Hepatocyte (in vitro differentiated cells): ENCODE measurements around the gene OR2Y1. TPM values are rescaled to one million over a fixed set of nuclear protein-coding genes. Genes with fewer than 3 reads are reported as not detected.

Source experiments
- DNase-seq: peaks from one replicate; pipeline ENCODE4 v3.0.0-alpha.2; 2016; ENCODE audit warnings: low spot score
- H2AFZ ChIP-seq: fragments of 200-600 bp; sonication (generic); 2 replicates; pipeline ENCODE4 v1.6.0; 2016; ENCODE audit warnings: antibody characterized with exemption, mild to moderate bottlenecking
- H3K27ac ChIP-seq: fragments of 200-600 bp; sonication (generic); 2 replicates; pipeline ENCODE4 v1.5.1; 2016; ENCODE audit warnings: mild to moderate bottlenecking
- H3K27me3 ChIP-seq: fragments of 200-600 bp; sonication (generic); 2 replicates; pipeline ENCODE4 v1.6.1; 2016
- H3K36me3 ChIP-seq: fragments of 200-600 bp; sonication (generic); replicated peaks from 2 replicates; pipeline ENCODE4 v1.5.1; 2016; ENCODE audit warnings: low read depth; ENCODE audit not compliant: insufficient read depth
- H3K4me1 ChIP-seq: fragments of 200-600 bp; sonication (generic); 2 replicates; pipeline ENCODE4 v1.5.1; 2016; ENCODE audit warnings: mild to moderate bottlenecking, moderate library complexity; ENCODE audit not compliant: insufficient read depth
- H3K4me2 ChIP-seq: fragments of 200-600 bp; sonication (generic); 2 replicates; pipeline ENCODE4 v1.6.0; 2016
- H3K4me3 ChIP-seq: fragments of 200-600 bp; sonication (generic); 2 replicates; pipeline ENCODE4 v1.5.1; 2016; ENCODE audit warnings: mild to moderate bottlenecking
- H3K79me2 ChIP-seq: fragments of 200-600 bp; sonication (generic); 2 replicates; pipeline ENCODE4 v1.6.0; 2017; ENCODE audit warnings: mild to moderate bottlenecking
- H3K9me2 ChIP-seq: fragments of 200-600 bp; sonication (generic); replicated peaks from 2 replicates; pipeline ENCODE4 v1.6.0; 2017; ENCODE audit warnings: mild to moderate bottlenecking; ENCODE audit not compliant: insufficient read depth
- H3K9me3 ChIP-seq: fragments of 200-600 bp; sonication (generic); 2 replicates; pipeline ENCODE4 v1.5.1; 2016; ENCODE audit warnings: low read depth, mild to moderate bottlenecking
- H4K20me1 ChIP-seq: fragments of 200-600 bp; sonication (generic); 2 replicates; pipeline ENCODE4 v1.6.0; 2016; ENCODE audit warnings: mild to moderate bottlenecking; ENCODE audit not compliant: insufficient read depth, poor library complexity, severe bottlenecking
- CTCF ChIP-seq: fragments of 200-600 bp; sonication (generic); IDR thresholded peaks from 2 replicates; pipeline ENCODE4 v1.5.1; 2016; ENCODE audit warnings: antibody characterized with exemption, mild to moderate bottlenecking; ENCODE audit not compliant: poor library complexity
- EZH2 ChIP-seq: fragments of 200-600 bp; sonication (generic); IDR thresholded peaks from 2 replicates; pipeline ENCODE4 v1.6.1; 2016; ENCODE audit warnings: antibody characterized with exemption, mild to moderate bottlenecking, borderline replicate concordance
- EZH2phosphoT487 ChIP-seq: fragments of 200-600 bp; sonication (generic); IDR thresholded peaks from one replicate; pipeline ENCODE4 v1.6.1; 2018; ENCODE audit warnings: antibody characterized with exemption, mild to moderate bottlenecking, low read depth, moderate library complexity; ENCODE audit not compliant: unreplicated experiment, severe bottlenecking
- WGBS: methylation state at CpG from one replicate; pipeline ENCODE4 v1.1.6; 2016; ENCODE audit warnings: low lambda C conversion rate; ENCODE audit errors: missing lambda C conversion rate; 5-methylcytosine and 5-hydroxymethylcytosine counted together
- polyA plus RNA-seq: library from polyadenylated mRNA; unstranded; fragments of >200 nt; fragmentation: Nextera tagmentation; extraction: Ambion mirVana; gene quantifications from 2 replicates; pipeline ENCODE4 v1.2.1, GENCODE V29; 2016
- total RNA-seq: library from RNA; depleted of rRNA; stranded (reverse); fragments of >200 nt; gene quantifications from 2 replicates; pipeline ENCODE4 v1.2.3, GENCODE V29; 2014

OR2Y1 gene
- total and polyA plus RNA-seq, 2 experiments from 2014 or later: not detected

- Histone ChIP-seq H3K4me1 (no peaks in the 10 kb centered on the region), H4K20me1 (no peaks in the 10 kb centered on the region), H3K27ac (no peak overlapping the region), H2AFZ (no peak overlapping the region), H3K4me3 (no peak overlapping the region), H3K36me3 (no peaks in the 10 kb centered on the region), H3K9me2 (no peaks in the 10 kb centered on the region), H3K9me3 (no peaks in the 10 kb centered on the region), H3K79me2 (no peaks in the 10 kb centered on the region), H3K27me3 (peaks cover 9% of the 10 kb centered on the region), H3K4me2 (no peak overlapping the region)
- DNase-seq: no peak
- TF ChIP-seq CTCF (no peak), EZH2phosphoT487 (no peak), EZH2 (no peak)
- 97% methylated on average over 8 of the region's 8 CpGs for WGBS
These were observed 14.9 kb downstream of the OR2Y1 start for GRCh38 chr5:180724944-180725343.

- no peak for DNase-seq
- H2AFZ ChIP-seq: no peak overlapping the region
- peaks cover 9% of the 10 kb centered on the region for H3K27me3 ChIP-seq
- no peak overlapping the region for H3K27ac ChIP-seq
- no peak overlapping the region for H3K4me3 ChIP-seq
- H4K20me1 ChIP-seq: no peaks in the 10 kb centered on the region
- TF ChIP-seq CTCF (no peak), EZH2phosphoT487 (no peak), EZH2 (no peak)
- H3K9me2 ChIP-seq: no peaks in the 10 kb centered on the region
- H3K9me3 ChIP-seq: no peaks in the 10 kb centered on the region
- H3K79me2 ChIP-seq: no peaks in the 10 kb centered on the region
- 80% methylated on average over 5 of the region's 5 CpGs for WGBS
- H3K36me3 ChIP-seq: no peaks in the 10 kb centered on the region
- no peaks in the 10 kb centered on the region for H3K4me1 ChIP-seq
- no peak overlapping the region for H3K4me2 ChIP-seq
These were observed 15.9 kb downstream of the OR2Y1 start for GRCh38 chr5:180723936-180724335.

GRCh38 chr5:180720486-180720885, 19.4 kb downstream of the OR2Y1 start:
- no peak for TF ChIP-seq EZH2
- Histone ChIP-seq H3K27ac (no peak overlapping the region), H3K79me2 (no peaks in the 10 kb centered on the region), H3K9me2 (no peaks in the 10 kb centered on the region), H3K9me3 (no peaks in the 10 kb centered on the region), H3K4me3 (no peak overlapping the region), H3K36me3 (no peaks in the 10 kb centered on the region), H4K20me1 (no peaks in the 10 kb centered on the region), H3K4me1 (no peaks in the 10 kb centered on the region), H3K4me2 (no peak overlapping the region), H3K27me3 (peaks cover 13% of the 10 kb centered on the region), H2AFZ (no peak overlapping the region)
- DNase-seq: no peak
- 84% methylated on average over 9 of the region's 9 CpGs for WGBS

DNA sequence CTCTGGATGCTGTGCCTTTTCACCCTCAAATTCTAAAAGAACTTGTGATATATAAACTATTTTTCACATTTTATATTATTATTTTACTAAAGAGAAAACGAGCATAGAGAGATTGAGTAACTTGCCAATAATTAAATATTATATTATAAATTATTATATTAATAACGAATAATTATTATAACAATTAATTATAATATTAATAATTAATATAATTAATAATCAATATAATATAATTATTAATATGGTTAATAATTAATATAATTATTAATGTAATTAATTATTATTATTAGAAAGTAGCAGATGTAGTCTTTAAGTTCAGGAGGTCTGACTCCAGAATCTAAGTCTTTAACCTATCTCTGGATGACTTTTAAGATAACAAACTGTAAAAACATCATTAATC, 20.1 kb downstream of the OR2Y1 start:
- Histone ChIP-seq H3K4me3 (no peak overlapping the region), H2AFZ (no peak overlapping the region), H4K20me1 (no peaks in the 10 kb centered on the region), H3K4me2 (no peak overlapping the region), H3K9me2 (no peaks in the 10 kb centered on the region), H3K36me3 (no peaks in the 10 kb centered on the region), H3K79me2 (no peaks in the 10 kb centered on the region), H3K9me3 (no peaks in the 10 kb centered on the region), H3K4me1 (no peaks in the 10 kb centered on the region), H3K27ac (no peak overlapping the region), H3K27me3 (peaks cover 14% of the 10 kb centered on the region)
- 63% methylated on average over 2 of the region's 2 CpGs for WGBS
- DNase-seq: no peak
- TF ChIP-seq EZH2phosphoT487 (no peak), EZH2 (no peak), CTCF (no peak)
